ENCODE measurements around the gene DOCK7.

The DOCK7 gene

DNA sequence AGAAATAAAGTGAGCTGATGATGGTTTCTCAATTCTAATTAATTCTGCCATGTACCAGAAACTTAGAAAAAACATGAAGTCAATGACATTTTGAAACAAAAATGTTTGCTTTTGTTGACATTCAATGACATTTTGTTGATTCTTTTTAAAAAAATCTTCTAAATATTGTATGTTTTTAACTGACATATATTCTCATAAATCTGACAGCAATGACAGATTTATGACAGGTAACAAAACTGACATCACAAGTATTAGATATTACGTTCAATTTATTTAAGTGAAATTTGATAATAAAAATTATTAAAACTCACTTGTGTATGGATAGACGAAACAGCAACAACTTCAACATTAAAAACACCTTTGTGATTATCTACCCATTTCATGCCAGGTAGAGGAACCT, 126.9 kb downstream of the DOCK7 start:
- no peak for DNase-seq
- no peak overlapping the region for H3K4me3 ChIP-seq (ENCODE audit: low read depth, low read length)
- H3K9me3 ChIP-seq: no peaks in the 10 kb centered on the region
- TF ChIP-seq, protein P1, sequence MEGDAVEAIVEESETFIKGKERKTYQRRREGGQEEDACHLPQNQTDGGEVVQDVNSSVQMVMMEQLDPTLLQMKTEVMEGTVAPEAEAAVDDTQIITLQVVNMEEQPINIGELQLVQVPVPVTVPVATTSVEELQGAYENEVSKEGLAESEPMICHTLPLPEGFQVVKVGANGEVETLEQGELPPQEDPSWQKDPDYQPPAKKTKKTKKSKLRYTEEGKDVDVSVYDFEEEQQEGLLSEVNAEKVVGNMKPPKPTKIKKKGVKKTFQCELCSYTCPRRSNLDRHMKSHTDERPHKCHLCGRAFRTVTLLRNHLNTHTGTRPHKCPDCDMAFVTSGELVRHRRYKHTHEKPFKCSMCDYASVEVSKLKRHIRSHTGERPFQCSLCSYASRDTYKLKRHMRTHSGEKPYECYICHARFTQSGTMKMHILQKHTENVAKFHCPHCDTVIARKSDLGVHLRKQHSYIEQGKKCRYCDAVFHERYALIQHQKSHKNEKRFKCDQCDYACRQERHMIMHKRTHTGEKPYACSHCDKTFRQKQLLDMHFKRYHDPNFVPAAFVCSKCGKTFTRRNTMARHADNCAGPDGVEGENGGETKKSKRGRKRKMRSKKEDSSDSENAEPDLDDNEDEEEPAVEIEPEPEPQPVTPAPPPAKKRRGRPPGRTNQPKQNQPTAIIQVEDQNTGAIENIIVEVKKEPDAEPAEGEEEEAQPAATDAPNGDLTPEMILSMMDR (IDR thresholded peaks at IDR 0.05; ENCODE audit: low read depth, low read length): no peak
- no peaks in the 10 kb centered on the region for H3K4me1 ChIP-seq
- H3K27me3 ChIP-seq: no peaks in the 10 kb centered on the region
- H3K36me3 ChIP-seq: no peaks in the 10 kb centered on the region

DNA sequence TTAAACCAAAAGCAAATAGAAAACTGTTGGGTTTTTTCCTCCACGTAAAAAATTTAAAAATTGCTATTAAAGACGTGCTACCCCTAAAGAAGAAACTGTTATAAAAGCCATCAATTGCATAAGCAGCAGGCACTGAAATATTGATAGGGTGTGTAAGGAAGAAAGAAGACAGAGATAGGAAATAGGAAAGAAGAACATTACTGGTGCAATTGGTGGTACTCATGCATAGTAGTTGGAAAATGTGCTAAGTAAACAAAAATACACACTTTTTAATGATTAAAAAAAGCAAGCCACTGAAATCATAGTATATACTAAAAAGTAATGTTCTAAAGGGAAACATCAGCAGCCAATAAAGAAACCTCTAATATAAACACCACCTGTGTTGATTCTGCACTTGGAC, 143.6 kb downstream of the DOCK7 start:
- DNase-seq: no peak
- TF ChIP-seq, protein P1 (IDR thresholded peaks at IDR 0.05; ENCODE audit: low read depth, low read length): no peak
- no peak overlapping the region for H3K4me3 ChIP-seq (ENCODE audit: low read depth, low read length)
- no peaks in the 10 kb centered on the region for H3K9me3 ChIP-seq
- H3K27me3 ChIP-seq: no peaks in the 10 kb centered on the region
- H3K36me3 ChIP-seq: no peaks in the 10 kb centered on the region
- no peaks in the 10 kb centered on the region for H3K4me1 ChIP-seq

DNA sequence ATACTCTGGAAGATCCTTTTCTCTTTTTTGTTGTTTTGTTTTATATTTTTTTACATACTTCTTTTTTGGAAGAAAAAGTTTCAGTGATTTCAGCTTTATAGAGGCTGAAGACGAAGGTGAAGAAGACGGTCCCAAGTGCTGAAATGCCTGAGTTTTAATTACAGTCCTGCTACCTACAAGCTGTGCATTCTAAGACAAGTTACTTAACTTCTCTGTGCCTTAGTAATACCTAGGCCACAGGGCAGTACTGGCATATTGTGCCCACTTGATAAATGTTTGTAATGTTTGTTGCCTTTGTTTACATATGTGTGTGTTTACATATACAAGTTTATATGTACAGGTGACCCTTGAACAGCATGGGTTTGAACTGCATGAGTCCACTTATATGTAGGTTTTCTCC, 147.1 kb downstream of the DOCK7 start:
- TF ChIP-seq, protein P1 (IDR thresholded peaks at IDR 0.05; ENCODE audit: low read depth, low read length): no peak
- 0 out of 2 replicates have a peak, but pooled peaks cover 3% of the 10 kb centered on the region for H3K4me1 ChIP-seq
- no peaks in the 10 kb centered on the region for H3K9me3 ChIP-seq
- H3K4me3 ChIP-seq (ENCODE audit: low read depth, low read length): no peak overlapping the region
- no peaks in the 10 kb centered on the region for H3K27me3 ChIP-seq
- no peak for DNase-seq
- no peaks in the 10 kb centered on the region for H3K36me3 ChIP-seq

DNA sequence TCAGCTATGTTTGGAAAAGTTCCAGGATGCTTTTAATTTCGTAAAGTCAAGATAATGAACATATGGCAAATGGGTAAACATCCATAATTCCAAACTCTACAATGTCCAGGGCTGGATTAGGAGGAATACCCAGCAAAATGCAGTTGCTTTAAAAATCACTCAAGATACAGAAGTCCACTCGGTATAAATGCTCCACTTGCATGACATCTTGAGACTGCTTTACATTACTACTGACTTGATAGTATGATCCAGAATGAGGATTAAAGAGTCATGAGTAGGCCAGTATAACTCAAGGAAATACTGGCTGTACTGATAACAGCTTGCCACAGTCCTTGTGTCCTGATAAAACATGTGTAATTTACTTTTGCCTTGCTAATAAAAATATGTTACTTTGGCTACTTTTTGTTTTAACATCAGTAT, 149.1 kb downstream of the DOCK7 start:
- no peak for DNase-seq
- Histone ChIP-seq H3K4me3 (ENCODE audit: low read depth, low read length) (no peak overlapping the region), H3K27me3 (no peaks in the 10 kb centered on the region), H3K36me3 (no peaks in the 10 kb centered on the region), H3K4me1 (0 out of 2 replicates have a peak, but pooled peaks cover 3% of the 10 kb centered on the region), H3K9me3 (no peaks in the 10 kb centered on the region)
- TF ChIP-seq, protein P1 (IDR thresholded peaks at IDR 0.05; ENCODE audit: low read depth, low read length): no peak

DNA sequence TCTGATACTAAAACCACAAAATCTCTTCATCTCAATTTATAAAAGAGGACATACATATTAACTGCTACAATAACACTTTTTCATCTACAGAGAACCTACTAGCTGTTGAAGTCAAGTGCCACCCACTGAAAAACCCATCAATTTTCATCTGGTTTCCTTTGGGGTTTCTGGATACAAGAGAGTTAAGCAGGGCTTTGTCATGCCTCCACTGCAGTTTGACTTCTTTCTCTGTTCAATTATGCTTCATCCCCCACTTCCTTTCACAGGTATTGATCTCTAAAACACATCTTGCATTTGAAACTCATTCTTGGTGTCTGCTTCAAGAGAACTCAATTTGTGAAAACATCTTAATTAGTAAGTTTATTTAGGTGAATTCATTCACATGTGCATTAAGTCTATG, 151.3 kb downstream of the DOCK7 start:
- Histone ChIP-seq H3K4me1 (0 out of 2 replicates have a peak, but pooled peaks cover 3% of the 10 kb centered on the region), H3K4me3 (ENCODE audit: low read depth, low read length) (no peak overlapping the region), H3K36me3 (no peaks in the 10 kb centered on the region), H3K27me3 (no peaks in the 10 kb centered on the region), H3K9me3 (no peaks in the 10 kb centered on the region)
- DNase-seq: no peak
- TF ChIP-seq, protein P1 (IDR thresholded peaks at IDR 0.05; ENCODE audit: low read depth, low read length): no peak

DNA sequence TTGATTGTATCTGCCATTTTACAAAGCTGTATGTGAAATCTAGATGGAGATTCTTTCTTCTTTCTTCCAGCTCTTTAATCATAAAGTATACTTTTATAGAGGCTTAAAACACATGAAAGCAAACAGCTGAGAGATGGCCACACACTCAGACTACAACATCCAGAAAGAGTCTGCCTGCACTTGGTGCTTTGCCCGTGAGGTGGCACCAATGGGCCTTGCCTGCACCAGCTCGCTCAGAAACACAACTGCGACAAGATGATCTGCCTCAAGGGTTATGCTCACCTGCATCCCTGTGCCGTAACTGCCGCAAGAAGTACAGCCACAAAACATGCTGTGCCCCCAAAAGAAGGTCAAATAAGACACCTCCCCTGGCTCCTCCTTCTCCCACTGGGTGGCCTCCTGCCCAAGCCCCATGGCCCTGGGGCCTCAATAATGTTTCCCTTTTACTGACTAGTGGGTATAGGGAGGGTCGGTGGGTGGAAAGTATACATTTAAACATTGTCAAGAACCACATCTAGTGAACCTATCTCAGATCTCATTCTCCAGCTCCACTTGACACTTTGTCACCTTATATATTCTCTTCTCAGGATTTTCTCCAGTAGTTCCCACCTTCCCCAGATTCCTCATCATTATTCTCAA, 157.6 kb downstream of the DOCK7 start:
- Histone ChIP-seq H3K27me3 (no peaks in the 10 kb centered on the region), H3K36me3 (no peaks in the 10 kb centered on the region), H3K4me1 (no peaks in the 10 kb centered on the region), H3K9me3 (no peaks in the 10 kb centered on the region), H3K4me3 (ENCODE audit: low read depth, low read length) (no peak overlapping the region)
- TF ChIP-seq, protein P1 (IDR thresholded peaks at IDR 0.05; ENCODE audit: low read depth, low read length): peak; percentile 80
- peak; percentile 58 for DNase-seq
